ENCODE results near the gene CCDC33.

CCDC33 gene

GRCh38 chr15:74235962-74236361, at the start of gene CCDC33:
Gene CCDC33 (plus strand): TSS chr15:74236326. CDS start chr15:74236720, 394 bp downstream.
- no peak for DNase-seq
- no peaks in the 10 kb centered on the region for H3K9me2 ChIP-seq (replicated peaks; ENCODE audit: insufficient read depth, low read length)
- H3K9ac ChIP-seq (ENCODE audit: low read length), result no peak within 1 kb of the TSS
- TF ChIP-seq EZH2 (optimal IDR thresholded peaks at IDR 0.05; ENCODE audit: low read depth, low read length) (no peak), CTCF (IDR thresholded peaks at IDR 0.05; ENCODE audit: low read length) (no peak), EZH2phosphoT487 (IDR thresholded peaks at IDR 0.05; ENCODE audit: low read length) (no peak)
- H3K4me2 ChIP-seq (ENCODE audit: low read depth, low read length), result no peak within 1 kb of the TSS
- H3K4me3 ChIP-seq (ENCODE audit: low read length), result no peak within 1 kb of the TSS
- no peaks in the 10 kb centered on the region for H3F3A ChIP-seq (ENCODE audit: insufficient read depth, low read length)
- H3K27ac ChIP-seq (ENCODE audit: low read length), result no peak within 1 kb of the TSS
- H3K79me2 ChIP-seq (ENCODE audit: low read length), result no peaks in the 10 kb centered on the region
- H3K4me1 ChIP-seq (ENCODE audit: low read length), result no peaks in the 10 kb centered on the region
- H4K20me1 ChIP-seq (ENCODE audit: insufficient read depth, low read length), result no peaks in the 10 kb centered on the region
- no peak within 1 kb of the TSS for H2AFZ ChIP-seq (ENCODE audit: low read length)
- no peaks in the 10 kb centered on the region for H3K9me3 ChIP-seq (replicated peaks; ENCODE audit: insufficient read depth, low read length)
- peaks cover 84% of the 10 kb centered on the region for H3K27me3 ChIP-seq (replicated peaks; ENCODE audit: insufficient read depth, low read length)
- H3K36me3 ChIP-seq (replicated peaks; ENCODE audit: insufficient read depth, low read length), result no peaks in the 10 kb centered on the region

GRCh38 chr15:74188216-74188615, 47.9 kb upstream of the CCDC33 start:
- no peak for DNase-seq
- H4K20me1 ChIP-seq (ENCODE audit: insufficient read depth, low read length), result no peaks in the 10 kb centered on the region
- H3K9me2 ChIP-seq (replicated peaks; ENCODE audit: insufficient read depth, low read length), result no peaks in the 10 kb centered on the region
- no peak overlapping the region for H3K4me2 ChIP-seq (ENCODE audit: low read depth, low read length)
- H2AFZ ChIP-seq (ENCODE audit: low read length), result no peak overlapping the region
- H3K4me1 ChIP-seq (ENCODE audit: low read length), result no peaks in the 10 kb centered on the region
- H3K27ac ChIP-seq (ENCODE audit: low read length), result no peak overlapping the region
- H3K79me2 ChIP-seq (ENCODE audit: low read length), result no peaks in the 10 kb centered on the region
- no peak overlapping the region for H3K4me3 ChIP-seq (ENCODE audit: low read length)
- TF ChIP-seq CTCF (IDR thresholded peaks at IDR 0.05; ENCODE audit: low read length) (no peak), EZH2 (optimal IDR thresholded peaks at IDR 0.05; ENCODE audit: low read depth, low read length) (no peak), EZH2phosphoT487 (IDR thresholded peaks at IDR 0.05; ENCODE audit: low read length) (no peak)
- H3K27me3 ChIP-seq (replicated peaks; ENCODE audit: insufficient read depth, low read length), result peaks cover 98% of the 10 kb centered on the region
- no peak overlapping the region for H3K9ac ChIP-seq (ENCODE audit: low read length)
- H3K36me3 ChIP-seq (replicated peaks; ENCODE audit: insufficient read depth, low read length), result no peaks in the 10 kb centered on the region
- no peaks in the 10 kb centered on the region for H3F3A ChIP-seq (ENCODE audit: insufficient read depth, low read length)
- H3K9me3 ChIP-seq (replicated peaks; ENCODE audit: insufficient read depth, low read length), result no peaks in the 10 kb centered on the region

- no peak overlapping the region for H3K27ac ChIP-seq (ENCODE audit: low read length)
- H3K4me2 ChIP-seq (ENCODE audit: low read depth, low read length), result no peak overlapping the region
- H3K79me2 ChIP-seq (ENCODE audit: low read length), result no peaks in the 10 kb centered on the region
- H3K9me3 ChIP-seq (replicated peaks; ENCODE audit: insufficient read depth, low read length), result no peaks in the 10 kb centered on the region
- no peaks in the 10 kb centered on the region for H3K36me3 ChIP-seq (replicated peaks; ENCODE audit: insufficient read depth, low read length)
- no peak overlapping the region for H3K9ac ChIP-seq (ENCODE audit: low read length)
- H4K20me1 ChIP-seq (ENCODE audit: insufficient read depth, low read length), result no peaks in the 10 kb centered on the region
- TF ChIP-seq EZH2 (optimal IDR thresholded peaks at IDR 0.05; ENCODE audit: low read depth, low read length) (no peak), EZH2phosphoT487 (IDR thresholded peaks at IDR 0.05; ENCODE audit: low read length) (no peak), CTCF (IDR thresholded peaks at IDR 0.05; ENCODE audit: low read length) (no peak)
- no peak for DNase-seq
- H2AFZ ChIP-seq (ENCODE audit: low read length), result no peak overlapping the region
- H3K4me1 ChIP-seq (ENCODE audit: low read length), result no peaks in the 10 kb centered on the region
- no peaks in the 10 kb centered on the region for H3K9me2 ChIP-seq (replicated peaks; ENCODE audit: insufficient read depth, low read length)
- no peaks in the 10 kb centered on the region for H3F3A ChIP-seq (ENCODE audit: insufficient read depth, low read length)
- peaks cover 97% of the 10 kb centered on the region for H3K27me3 ChIP-seq (replicated peaks; ENCODE audit: insufficient read depth, low read length)
- no peak overlapping the region for H3K4me3 ChIP-seq (ENCODE audit: low read length)
Measured at GRCh38 chr15:74191798-74192197, 44.3 kb upstream of the CCDC33 start.
